ENCODE results near the gene NEMF.
"Not testable (repeated sequence)": the region's sequence is repeated elsewhere in the genome, so short reads cannot be mapped to it uniquely, and the experiment has no call there.

NEMF gene

DNA sequence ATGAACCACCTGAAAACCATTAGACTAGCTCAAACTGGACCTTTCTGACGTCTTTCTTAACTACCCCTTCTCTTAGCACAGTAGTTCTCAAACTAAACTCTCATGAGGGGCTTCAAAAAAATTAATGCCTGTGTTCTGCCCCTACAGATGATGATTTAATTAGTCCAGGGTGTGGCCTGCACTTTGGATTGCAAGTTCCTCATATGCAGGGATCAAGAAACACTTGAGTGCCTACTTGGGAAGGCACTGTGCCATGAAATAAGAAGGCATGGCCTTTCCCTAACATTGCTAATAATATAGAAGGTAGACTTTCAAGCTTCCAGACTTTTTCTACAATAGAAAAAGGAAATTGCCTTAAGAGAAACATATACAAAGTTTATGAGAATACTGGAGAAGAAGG is 107.4 kb downstream of the NEMF start:
- DNase-seq (ENCODE audit: low spot score) = no peak

DNA sequence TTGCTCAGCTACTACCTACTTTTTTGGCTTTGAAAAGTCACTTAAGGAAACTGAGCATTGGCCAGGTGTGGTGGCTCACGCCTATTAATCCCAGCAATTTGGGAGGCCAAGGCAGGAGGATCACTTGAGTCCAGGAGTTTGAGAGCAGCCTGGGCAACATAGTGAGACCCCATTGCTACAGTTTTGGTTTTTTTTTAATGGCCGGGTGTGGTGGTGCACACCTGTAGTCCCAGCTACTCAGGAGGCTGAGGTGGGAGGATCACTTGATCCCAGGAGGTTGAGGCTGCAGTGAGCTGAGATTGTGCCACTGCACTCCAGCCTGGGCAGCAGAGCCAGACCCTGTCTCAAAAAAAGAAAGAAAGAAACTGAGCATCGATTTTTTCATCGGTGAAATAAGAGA is 116.9 kb downstream of the NEMF start:
- DNase-seq (ENCODE audit: low spot score) = not testable (repeated sequence)

DNA sequence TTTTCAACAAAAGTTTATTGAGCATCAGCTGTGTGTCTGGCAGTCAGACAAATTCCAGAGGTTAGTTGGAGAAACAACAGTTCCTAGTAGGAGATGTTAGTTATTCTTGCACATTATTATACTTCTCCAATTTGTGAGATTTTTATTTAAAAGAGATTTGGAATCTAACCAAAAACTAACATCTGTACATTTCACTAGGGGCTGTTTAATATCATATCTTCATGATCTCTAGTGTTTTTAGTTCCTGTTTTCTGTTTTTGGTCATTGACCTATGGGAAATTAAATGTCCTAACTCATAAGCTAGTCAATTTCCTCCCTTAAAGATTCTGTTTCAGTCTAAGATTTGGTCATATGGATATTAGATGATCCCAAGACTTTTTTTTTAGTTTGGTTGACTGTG is 118.8 kb downstream of the NEMF start:
- no peak for DNase-seq (ENCODE audit: low spot score)

DNA sequence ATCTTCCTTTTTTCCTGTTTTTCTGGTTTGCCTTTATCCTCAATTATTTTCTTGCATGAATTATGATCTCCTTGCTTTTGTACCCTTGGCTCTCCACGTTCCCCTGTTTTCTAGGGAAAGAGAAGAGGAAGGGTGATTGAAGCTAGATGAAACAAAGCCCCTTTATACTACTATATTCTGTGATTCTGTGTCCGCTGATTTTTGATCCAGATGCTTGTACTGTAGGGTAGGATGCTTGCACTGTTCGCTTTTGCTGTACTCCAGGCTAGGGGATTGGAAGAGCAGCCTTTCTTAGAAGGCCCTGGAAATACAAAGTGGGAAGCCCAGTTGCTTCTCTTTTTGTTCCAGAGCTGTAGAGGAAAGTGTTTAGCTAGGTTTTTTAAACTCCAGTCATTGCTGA is 119.7 kb downstream of the NEMF start:
- DNase-seq (ENCODE audit: low spot score) = no peak
